Vagina (tissue), 2 donors: ENCODE measurements around the gene STK24. TPM values are rescaled to one million over a fixed set of nuclear protein-coding genes. Genes with fewer than 3 reads are reported as not detected.

Experiments
- DNase-seq, 2 donors: peaks; one replicate each; pipeline ENCODE4 v3.0.0-alpha.2; 2017; ENCODE audit errors: extremely low spot score in 2 of 2
- H3K27ac ChIP-seq: fragments of 200-600 bp; sonication (generic); one replicate; pipeline ENCODE4 v1.5.1; 2019
- H3K27me3 ChIP-seq: fragments of 200-600 bp; sonication (generic); one replicate; pipeline ENCODE4 v1.5.1; 2019
- H3K36me3 ChIP-seq, 2 donors: fragments of 200-600 bp; sonication (generic); one replicate each; pipeline ENCODE4 v1.5.1; 2017 to 2019
- H3K4me1 ChIP-seq: fragments of 200-600 bp; sonication (generic); one replicate; pipeline ENCODE4 v1.5.1; 2019
- H3K4me3 ChIP-seq, 2 donors: fragments of 200-600 bp; sonication (generic); 1 replicate in 1 of 2; 2 replicates in 1 of 2; pipeline ENCODE4 v1.5.1; 2016 to 2019
- H3K9me3 ChIP-seq: fragments of 200-600 bp; sonication (generic); one replicate; pipeline ENCODE4 v1.5.1; 2019
- CTCF ChIP-seq, 3 experiments: fragments of 450-650 bp in 2 of 3; fragments of 200-600 bp in 1 of 3; sonication (generic) in 1 of 3; IDR thresholded peaks; one replicate each; pipeline ENCODE4 v1.5.1; 2017 to 2019; ENCODE audit warnings: antibody characterized with exemption in 3 of 3, mild to moderate bottlenecking in 2 of 3, moderate library complexity in 2 of 3
- POLR2A ChIP-seq, 2 donors: fragments of 450-650 bp; IDR thresholded peaks; one replicate each; pipeline ENCODE4 v1.6.1; 2017; ENCODE audit warnings: antibody characterized with exemption in 2 of 2, mild to moderate bottlenecking in 2 of 2, moderate library complexity in 2 of 2
- POLR2AphosphoS5 ChIP-seq, 2 donors: sonication (generic); formaldehyde crosslinking; IDR thresholded peaks; one replicate each; pipeline ENCODE4 v1.9.0; 2017; ENCODE audit warnings: antibody characterized with exemption in 2 of 2, mild to moderate bottlenecking in 2 of 2, low read depth in 1 of 2; ENCODE audit not compliant: insufficient read depth in 1 of 2
- intact Hi-C: fragments of 100-400 bp; cut with DNase I; formaldehyde crosslinking; loops from one replicate; pipeline ENCODE4 v1.15.1; 2023
- total RNA-seq: library from RNA; depleted of rRNA; stranded (reverse); fragments of >200 nt; gene quantifications from one replicate; pipeline ENCODE4 v1.2.3, GENCODE V29; 2016

STK24 gene
- total RNA-seq, 1 donor from 2014 or later = 82.5 TPM

GRCh38 chr13:98449273-98449672 is 127.6 kb downstream of the STK24 start:
- TF ChIP-seq POLR2AphosphoS5 (IDR thresholded peaks at IDR 0.05; ENCODE audit: insufficient read depth in 1 of 2, low read depth in 1 of 2) = no peak
- TF ChIP-seq CTCF (IDR thresholded peaks at IDR 0.05) = no peak
- no peak for TF ChIP-seq POLR2A (IDR thresholded peaks at IDR 0.05)
- Histone ChIP-seq H3K27me3 (no peaks in the 10 kb centered on the region), H3K27ac (peak overlapping the region; percentile 82), H3K9me3 (no peaks in the 10 kb centered on the region), H3K36me3 (peaks cover 0 to 28% of the 10 kb centered on the region in 2 donors), H3K4me1 (peaks cover 66% of the 10 kb centered on the region), H3K4me3 (no peak overlapping the region)
- DNase-seq = no peak
- intact Hi-C loops = loop anchor here (10.0 kb wide), 1 partner anchor 304 kb away; the partner anchor contains the start of gene FARP1

GRCh38 chr13:98448642-98448928 is 128.3 kb downstream of the STK24 start:
- intact Hi-C loops = loop anchor here (10.0 kb wide), 1 partner anchor 304 kb away; the partner anchor contains the start of gene FARP1
- Histone ChIP-seq H3K4me3 (no peak overlapping the region), H3K9me3 (no peaks in the 10 kb centered on the region), H3K27me3 (no peaks in the 10 kb centered on the region), H3K36me3 (peaks cover 0 to 28% of the 10 kb centered on the region in 2 donors), H3K27ac (peak overlapping the region; percentile 82), H3K4me1 (peaks cover 60% of the 10 kb centered on the region)
- DNase-seq = no peak
- TF ChIP-seq POLR2A (IDR thresholded peaks at IDR 0.05) (no peak), POLR2AphosphoS5 (IDR thresholded peaks at IDR 0.05; ENCODE audit: insufficient read depth in 1 of 2, low read depth in 1 of 2) (no peak), CTCF (IDR thresholded peaks at IDR 0.05) (no peak)

GRCh38 chr13:98447881-98448641 is 128.8 kb downstream of the STK24 start:
- DNase-seq = no peak
- Histone ChIP-seq H3K27ac (no peak overlapping the region), H3K36me3 (peaks cover 0 to 28% of the 10 kb centered on the region in 2 donors), H3K27me3 (no peaks in the 10 kb centered on the region), H3K4me3 (no peak overlapping the region), H3K9me3 (no peaks in the 10 kb centered on the region), H3K4me1 (peaks cover 56% of the 10 kb centered on the region)
- peak in 1 of 2 donors; percentile 58 for TF ChIP-seq POLR2AphosphoS5 (IDR thresholded peaks at IDR 0.05; ENCODE audit: insufficient read depth in 1 of 2, low read depth in 1 of 2)
- no peak for TF ChIP-seq POLR2A (IDR thresholded peaks at IDR 0.05)
- TF ChIP-seq CTCF (IDR thresholded peaks at IDR 0.05) = peak in 2 of 3 experiments; percentile 27 to 30
- intact Hi-C loops = loop anchor here (10.0 kb wide), 1 partner anchor 303 kb away; the partner anchor contains the start of gene FARP1

- TF ChIP-seq POLR2A (IDR thresholded peaks at IDR 0.05) (no peak), POLR2AphosphoS5 (IDR thresholded peaks at IDR 0.05; ENCODE audit: insufficient read depth in 1 of 2, low read depth in 1 of 2) (no peak), CTCF (IDR thresholded peaks at IDR 0.05) (no peak)
- intact Hi-C loops = loop anchor here (10.0 kb wide), 1 partner anchor 302 kb away; the partner anchor contains the start of gene FARP1
- Histone ChIP-seq H3K27me3 (no peaks in the 10 kb centered on the region), H3K9me3 (no peaks in the 10 kb centered on the region), H3K36me3 (peaks cover 0 to 20% of the 10 kb centered on the region in 2 donors), H3K4me3 (no peak overlapping the region), H3K27ac (peak overlapping the region; percentile 79), H3K4me1 (peaks cover 47% of the 10 kb centered on the region)
- no peak for DNase-seq
These were observed 129.8 kb downstream of the STK24 start for GRCh38 chr13:98447130-98447529.

GRCh38 chr13:98446234-98446621 is 130.7 kb downstream of the STK24 start:
- no peaks in the 10 kb centered on the region for H3K27me3 ChIP-seq
- intact Hi-C loops = loop anchor here (10.0 kb wide), 1 partner anchor 301 kb away; the partner anchor contains the start of gene FARP1

More at GRCh38 chr13:98446234-98446621, 130.7 kb downstream of the STK24 start:
- Histone ChIP-seq H3K27ac (peak overlapping the region; percentile 79), H3K36me3 (peaks cover 0 to 14% of the 10 kb centered on the region in 2 donors), H3K9me3 (no peaks in the 10 kb centered on the region), H3K4me3 (no peak overlapping the region), H3K4me1 (peaks cover 38% of the 10 kb centered on the region)
- DNase-seq = no peak
- TF ChIP-seq POLR2AphosphoS5 (IDR thresholded peaks at IDR 0.05; ENCODE audit: insufficient read depth in 1 of 2, low read depth in 1 of 2) (no peak), POLR2A (IDR thresholded peaks at IDR 0.05) (no peak), CTCF (IDR thresholded peaks at IDR 0.05) (no peak)
